ENCODE data around the gene GALNT12. TPM values are rescaled to one million over a fixed set of nuclear protein-coding genes. Genes with fewer than 3 reads are reported as not detected.
A peak's percentile ranks its signal among the peaks of the same experiment; 100 is the strongest.

GALNT12 gene
- polyA plus RNA-seq, 1 donor (not counting 4 experiments of a cell fraction or from before 2014, with no cell fraction given): 1.8 TPM

GRCh38 chr9:98781588-98782383 lies 25.7 kb upstream of the GALNT12 start:
- Histone ChIP-seq H2AFZ (ENCODE audit: control insufficient read depth, low read length) (peak overlapping the region; percentile 41), H3K4me3 (ENCODE audit: control insufficient read depth in 2 of 3, extremely low read depth in 1 of 3, insufficient read depth in 2 of 3, low read depth in 1 of 3, low read length in 3 of 3) (peak overlapping the region in 1 of 3 experiments; percentile 8), H3K79me2 (ENCODE audit: control insufficient read depth, insufficient read depth, low read length) (no peaks in the 10 kb centered on the region), H3K27ac (ENCODE audit: control insufficient read depth, insufficient read depth, low read length) (peak overlapping the region; percentile 81), H3K9me3 (ENCODE audit: control insufficient read depth, low read depth, low read length) (no peaks in the 10 kb centered on the region), H3K27me3 (ENCODE audit: control insufficient read depth, extremely low read depth, insufficient read depth, low read length) (no peaks in the 10 kb centered on the region), H3K9me1 (ENCODE audit: control insufficient read depth, extremely low read depth, insufficient read depth, low read length) (no peaks in the 10 kb centered on the region), H4K20me1 (ENCODE audit: control insufficient read depth, extremely low read depth, insufficient read depth, low read length) (no peaks in the 10 kb centered on the region), H3K9ac (ENCODE audit: control insufficient read depth, extremely low read depth, insufficient read depth, low read length) (peak overlapping the region; percentile 51), H3K36me3 (ENCODE audit: control insufficient read depth in 2 of 2, extremely low read depth in 1 of 2, insufficient read depth in 2 of 2, low read length in 2 of 2) (peaks cover 2 to 13% of the 10 kb centered on the region in 2 experiments), H3K4me2 (ENCODE audit: control insufficient read depth, extremely low read depth, insufficient read depth, low read depth, low read length) (peak overlapping the region; percentile 72), H3K4me1 (ENCODE audit: control insufficient read depth, extremely low read depth, insufficient read depth, low read length) (peaks cover 16% of the 10 kb centered on the region)
- FAIRE-seq: peak; percentile 96
- TF ChIP-seq EZH2 (IDR thresholded peaks at IDR 0.05; ENCODE audit: low read length) (no peak), CTCF (optimal IDR thresholded peaks at IDR 0.05 in 1 of 3, IDR thresholded peaks at IDR 0.05 in 1 of 3, conservative IDR thresholded peaks at IDR 0.05 in 1 of 3; ENCODE audit: extremely low read depth in 1 of 3, insufficient read depth in 2 of 3, low read length in 3 of 3) (peak in 1 of 3 experiments; percentile 14)
- peak; percentile 65 for DNase-seq (ENCODE audit: low read depth, low spot score)
- dilution Hi-C loops (cut with MboI; ENCODE audit: extremely low pct_ligation_motif_present, low sequenced_read_pairs): no loop called here

- dilution Hi-C loops (cut with MboI; ENCODE audit: extremely low pct_ligation_motif_present, low sequenced_read_pairs): no loop called here
- no peak overlapping the region for H3K27ac ChIP-seq (ENCODE audit: control insufficient read depth, insufficient read depth, low read length)
- no peaks in the 10 kb centered on the region for H3K9me1 ChIP-seq (ENCODE audit: control insufficient read depth, extremely low read depth, insufficient read depth, low read length)
- H3K4me2 ChIP-seq (ENCODE audit: control insufficient read depth, extremely low read depth, insufficient read depth, low read depth, low read length): no peak overlapping the region
- TF ChIP-seq EZH2 (IDR thresholded peaks at IDR 0.05; ENCODE audit: low read length) (no peak), CTCF (optimal IDR thresholded peaks at IDR 0.05 in 1 of 3, IDR thresholded peaks at IDR 0.05 in 1 of 3, conservative IDR thresholded peaks at IDR 0.05 in 1 of 3; ENCODE audit: extremely low read depth in 1 of 3, insufficient read depth in 2 of 3, low read length in 3 of 3) (no peak)
- no peaks in the 10 kb centered on the region for H3K79me2 ChIP-seq (ENCODE audit: control insufficient read depth, insufficient read depth, low read length)
- peaks cover 3 to 17% of the 10 kb centered on the region in 2 experiments for H3K36me3 ChIP-seq (ENCODE audit: control insufficient read depth in 2 of 2, extremely low read depth in 1 of 2, insufficient read depth in 2 of 2, low read length in 2 of 2)
- peaks cover 16% of the 10 kb centered on the region for H3K4me1 ChIP-seq (ENCODE audit: control insufficient read depth, extremely low read depth, insufficient read depth, low read length)
- no peak for FAIRE-seq
- no peak overlapping the region for H3K4me3 ChIP-seq (ENCODE audit: control insufficient read depth in 2 of 3, extremely low read depth in 1 of 3, insufficient read depth in 2 of 3, low read depth in 1 of 3, low read length in 3 of 3)
- no peaks in the 10 kb centered on the region for H3K9me3 ChIP-seq (ENCODE audit: control insufficient read depth, low read depth, low read length)
- no peak overlapping the region for H2AFZ ChIP-seq (ENCODE audit: control insufficient read depth, low read length)
- DNase-seq (ENCODE audit: low read depth, low spot score): no peak
- H4K20me1 ChIP-seq (ENCODE audit: control insufficient read depth, extremely low read depth, insufficient read depth, low read length): no peaks in the 10 kb centered on the region
- no peaks in the 10 kb centered on the region for H3K27me3 ChIP-seq (ENCODE audit: control insufficient read depth, extremely low read depth, insufficient read depth, low read length)
- no peak overlapping the region for H3K9ac ChIP-seq (ENCODE audit: control insufficient read depth, extremely low read depth, insufficient read depth, low read length)
Observed at GRCh38 chr9:98783518-98784226, 23.8 kb upstream of the GALNT12 start.
